Tibial nerve (tissue), 4 donors: ENCODE results near the gene CERS2.

Experiments
- CTCF ChIP-seq, 5 experiments: fragments of 200-600 bp in 3 of 5; fragments of 450-650 bp in 2 of 5; sonication (generic) in 3 of 5; IDR thresholded peaks; one replicate each; pipeline ENCODE4 v1.5.1; 2016 to 2019; ENCODE audit warnings: antibody characterized with exemption in 5 of 5, mild to moderate bottlenecking in 3 of 5, moderate library complexity in 2 of 5
- EP300 ChIP-seq, 2 donors: sonication (generic); formaldehyde crosslinking; IDR thresholded peaks; one replicate each; pipeline ENCODE4 v1.6.1; 2017; ENCODE audit warnings: antibody characterized with exemption in 2 of 2, mild to moderate bottlenecking in 1 of 2
- POLR2A ChIP-seq, 2 donors: fragments of 450-650 bp; IDR thresholded peaks; one replicate each; pipeline ENCODE4 v1.6.1; 2017; ENCODE audit warnings: antibody characterized with exemption in 2 of 2, mild to moderate bottlenecking in 2 of 2, moderate library complexity in 2 of 2

- TF ChIP-seq CTCF (IDR thresholded peaks at IDR 0.05) (no peak), POLR2A (IDR thresholded peaks at IDR 0.05) (no peak), EP300 (IDR thresholded peaks at IDR 0.05) (no peak)
These were observed 20.8 kb upstream of the CERS2 start for GRCh38 chr1:150995460-150995859.
